Neuronal stem cell (in vitro differentiated cells): ENCODE data around the gene KIAA0586.
"Not testable (repeated sequence)": the region's sequence is repeated elsewhere in the genome, so short reads cannot be mapped to it uniquely, and the experiment has no call there.

Experiments used
- DNase-seq: peaks from one replicate; pipeline ENCODE4 v3.0.0-alpha.2; 2013; ENCODE audit warnings: low spot score
- H2AFZ ChIP-seq: one replicate; pipeline ENCODE4 v1.6.1; 2013; ENCODE audit warnings: mild to moderate bottlenecking, low read length, inconsistent platforms
- H2AK5ac ChIP-seq: 2 replicates; pipeline ENCODE4 v1.6.1; 2013; ENCODE audit warnings: low read depth, mild to moderate bottlenecking, inconsistent platforms, low read length, moderate library complexity, mixed read lengths
- H2BK120ac ChIP-seq: 2 replicates; pipeline ENCODE4 v1.6.1; 2013; ENCODE audit warnings: low read depth, mild to moderate bottlenecking, inconsistent platforms, low read length, moderate library complexity, mixed read lengths
- H2BK12ac ChIP-seq: one replicate; pipeline ENCODE4 v1.6.1; 2013; ENCODE audit warnings: low read length, inconsistent platforms
- H2BK15ac ChIP-seq: 2 replicates; pipeline ENCODE4 v1.6.1; 2013; ENCODE audit warnings: mild to moderate bottlenecking, low read length, inconsistent platforms, mixed read lengths
- H2BK5ac ChIP-seq: one replicate; pipeline ENCODE4 v1.6.1; 2013; ENCODE audit warnings: inconsistent platforms, mild to moderate bottlenecking, low read length, moderate library complexity
- H3K14ac ChIP-seq: one replicate; pipeline ENCODE4 v1.6.1; 2013; ENCODE audit warnings: low read length, inconsistent platforms
- H3K18ac ChIP-seq: 2 replicates; pipeline ENCODE4 v1.6.1; 2013; ENCODE audit warnings: low read length, inconsistent platforms
- H3K23ac ChIP-seq: 2 replicates; pipeline ENCODE4 v1.6.1; 2013; ENCODE audit warnings: low read depth, mild to moderate bottlenecking, mixed read lengths, low read length, inconsistent platforms; ENCODE audit not compliant: poor library complexity
- H3K27ac ChIP-seq: replicated peaks from 3 replicates; pipeline ENCODE4 v1.5.1; 2013; ENCODE audit warnings: low read length, inconsistent platforms
- H3K27me3 ChIP-seq, 3 experiments: 2 replicates each; pipeline ENCODE4 v1.6.1; 2013; ENCODE audit warnings: low read length in 3 of 3, mild to moderate bottlenecking in 2 of 3, inconsistent platforms in 1 of 3, low read depth in 1 of 3, mixed read lengths in 1 of 3, moderate library complexity in 1 of 3; ENCODE audit not compliant: control insufficient read depth in 3 of 3, insufficient read depth in 3 of 3
- H3K36me3 ChIP-seq, 2 donors: replicated peaks in 1 of 2; 2 replicates each; pipeline ENCODE4 v1.6.1; 2013; ENCODE audit warnings: low read length in 2 of 2; ENCODE audit not compliant: control insufficient read depth in 2 of 2, insufficient read depth in 2 of 2
- H3K4ac ChIP-seq: 2 replicates; pipeline ENCODE4 v1.6.1; 2013; ENCODE audit warnings: inconsistent platforms, mild to moderate bottlenecking, low read length, moderate library complexity
- H3K4me1 ChIP-seq, 2 donors: 1 replicate in 1 of 2; 2 replicates in 1 of 2; pipeline ENCODE4 v1.6.1; 2013; ENCODE audit warnings: low read length in 2 of 2, low read depth in 1 of 2; ENCODE audit not compliant: control insufficient read depth in 2 of 2, insufficient read depth in 1 of 2
- H3K4me2 ChIP-seq: one replicate; pipeline ENCODE4 v1.6.1; 2013; ENCODE audit warnings: mild to moderate bottlenecking, low read length, inconsistent platforms; ENCODE audit not compliant: insufficient read depth, poor library complexity, severe bottlenecking
- H3K4me3 ChIP-seq, 2 donors: 2 replicates each; pipeline ENCODE4 v1.5.1; 2013; ENCODE audit warnings: low read length in 2 of 2, mild to moderate bottlenecking in 2 of 2, inconsistent platforms in 1 of 2, moderate library complexity in 1 of 2
- H3K79me1 ChIP-seq: one replicate; pipeline ENCODE4 v1.6.1; 2013; ENCODE audit warnings: low read depth, mild to moderate bottlenecking, inconsistent platforms, low read length, moderate library complexity
- H3K9ac ChIP-seq: one replicate; pipeline ENCODE4 v1.6.1; 2013; ENCODE audit warnings: mild to moderate bottlenecking, low read depth, low read length, inconsistent platforms; ENCODE audit not compliant: poor library complexity
- H3K9me3 ChIP-seq, 2 donors: replicated peaks in 1 of 2; 2 replicates each; pipeline versions ENCODE3 to v1.6.1; 2013; ENCODE audit warnings: low read length in 2 of 2, mild to moderate bottlenecking in 2 of 2, inconsistent platforms in 1 of 2, low read depth in 1 of 2, mixed read lengths in 1 of 2, moderate library complexity in 1 of 2; ENCODE audit not compliant: control insufficient read depth in 2 of 2, insufficient read depth in 1 of 2
- H4K8ac ChIP-seq: one replicate; pipeline ENCODE4 v1.6.1; 2013; ENCODE audit warnings: low read depth, mild to moderate bottlenecking, inconsistent platforms, low read length, moderate library complexity
- H4K91ac ChIP-seq: one replicate; pipeline ENCODE4 v1.6.1; 2013; ENCODE audit warnings: low read length, low read depth, mild to moderate bottlenecking, inconsistent platforms; ENCODE audit not compliant: poor library complexity
- WGBS, 2 donors: extraction: QIAGEN DNeasy Blood & Tissue Kit; methylation state at CpG; one replicate each; pipeline ENCODE4 v1.1.7; 2013; ENCODE audit warnings: missing lambda C conversion rate in 2 of 2, mixed read lengths in 1 of 2; ENCODE audit not compliant: insufficient read length in 2 of 2, insufficient replicate concordance in 1 of 2; ENCODE audit errors: extremely low coverage in 2 of 2; 5-methylcytosine and 5-hydroxymethylcytosine counted together

KIAA0586 gene

GRCh38 chr14:58416934-58417333 is 10.6 kb upstream of the KIAA0586 start:
- not testable (repeated sequence) for H3K9ac ChIP-seq, H3K23ac ChIP-seq, H3K27me3 ChIP-seq, H2BK120ac ChIP-seq, H3K4ac ChIP-seq, H2AFZ ChIP-seq, H3K4me3 ChIP-seq, H4K8ac ChIP-seq, H2AK5ac ChIP-seq, DNase-seq, H3K79me1 ChIP-seq, H3K4me1 ChIP-seq, H3K18ac ChIP-seq, H3K27ac ChIP-seq, H3K4me2 ChIP-seq, H2BK15ac ChIP-seq, H4K91ac ChIP-seq, H3K14ac ChIP-seq, H2BK5ac ChIP-seq, H2BK12ac ChIP-seq
- Histone ChIP-seq H3K36me3 (peaks cover 12 to 89% of the 10 kb centered on the region in 2 donors), H3K9me3 (peaks cover 3 to 16% of the 10 kb centered on the region in 2 donors)
- no CpG with 5 or more reads among the region's 1 CpG for WGBS, 2 donors

GRCh38 chr14:58426670-58427280 is 744 bp upstream of the KIAA0586 start:
- Histone ChIP-seq H2BK120ac (no peak overlapping the region), H3K9ac (peak overlapping the region; percentile 82), H3K27ac (peak overlapping the region; percentile 72), H3K4me3 (peak overlapping the region; percentile 88 to 93), H3K14ac (no peak overlapping the region), H2BK15ac (no peak overlapping the region), H3K18ac (no peak overlapping the region), H2BK5ac (no peak overlapping the region), H3K36me3 (peaks cover 3 to 54% of the 10 kb centered on the region in 2 donors), H3K4me2 (peak overlapping the region; percentile 90), H2AK5ac (no peak overlapping the region), H3K27me3 (no peaks in the 10 kb centered on the region), H3K4ac (no peak overlapping the region), H2AFZ (peak overlapping the region; percentile 93), H4K8ac (no peak overlapping the region), H4K91ac (no peak overlapping the region), H3K79me1 (peaks cover 3% of the 10 kb centered on the region), H3K23ac (no peak overlapping the region), H3K4me1 (peaks cover 0 to 6% of the 10 kb centered on the region in 2 donors), H3K9me3 (no peaks in the 10 kb centered on the region), H2BK12ac (no peak overlapping the region)
- peak; percentile 77 for DNase-seq
- no CpG with 5 or more reads among the region's 35 CpGs for WGBS, 2 donors

DNA sequence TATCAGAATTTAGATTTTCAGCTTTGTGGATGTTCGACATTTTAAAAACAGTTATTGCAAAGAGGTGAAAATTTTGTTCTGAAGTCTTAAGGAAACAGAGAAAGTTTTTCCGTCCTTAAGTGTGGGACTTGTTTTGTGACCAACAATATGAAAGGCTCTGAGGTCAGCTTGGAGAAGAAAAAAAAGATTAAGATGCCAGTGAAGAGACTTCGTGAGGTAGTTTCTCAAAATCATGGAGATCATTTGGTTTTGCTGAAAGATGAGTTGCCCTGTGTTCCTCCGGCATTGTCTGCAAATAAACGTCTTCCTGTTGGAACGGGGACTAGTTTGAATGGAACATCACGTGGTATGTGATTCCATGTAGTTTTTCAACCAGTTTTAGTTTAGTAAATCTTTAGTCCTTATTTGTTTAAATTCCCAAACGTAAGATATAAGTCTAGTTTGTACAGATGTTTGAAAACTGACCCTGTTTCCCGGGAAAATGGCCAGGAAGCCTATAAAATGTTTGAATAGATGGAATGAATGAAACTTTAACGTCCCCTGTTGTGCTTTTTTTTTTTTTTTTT is 682 bp downstream of the KIAA0586 start:
- Histone ChIP-seq H3K4me1 (peaks cover 0 to 6% of the 10 kb centered on the region in 2 donors), H3K36me3 (peaks cover 3 to 54% of the 10 kb centered on the region in 2 donors), H3K4me2 (peak overlapping the region; percentile 35), H4K91ac (no peak overlapping the region), H2BK120ac (no peak overlapping the region), H3K79me1 (peaks cover 3% of the 10 kb centered on the region), H2BK5ac (no peak overlapping the region), H3K27ac (no peak overlapping the region), H3K4me3 (peak overlapping the region; percentile 89 to 93), H3K4ac (no peak overlapping the region), H4K8ac (no peak overlapping the region), H3K18ac (no peak overlapping the region), H2BK12ac (no peak overlapping the region), H2BK15ac (no peak overlapping the region), H2AFZ (peak overlapping the region; percentile 93), H3K23ac (no peak overlapping the region), H2AK5ac (no peak overlapping the region), H3K9ac (no peak overlapping the region), H3K27me3 (no peaks in the 10 kb centered on the region), H3K9me3 (no peaks in the 10 kb centered on the region), H3K14ac (no peak overlapping the region)
- DNase-seq, result peak; percentile 23
- WGBS, 2 donors, result no CpG with 5 or more reads among the region's 10 CpGs

DNA sequence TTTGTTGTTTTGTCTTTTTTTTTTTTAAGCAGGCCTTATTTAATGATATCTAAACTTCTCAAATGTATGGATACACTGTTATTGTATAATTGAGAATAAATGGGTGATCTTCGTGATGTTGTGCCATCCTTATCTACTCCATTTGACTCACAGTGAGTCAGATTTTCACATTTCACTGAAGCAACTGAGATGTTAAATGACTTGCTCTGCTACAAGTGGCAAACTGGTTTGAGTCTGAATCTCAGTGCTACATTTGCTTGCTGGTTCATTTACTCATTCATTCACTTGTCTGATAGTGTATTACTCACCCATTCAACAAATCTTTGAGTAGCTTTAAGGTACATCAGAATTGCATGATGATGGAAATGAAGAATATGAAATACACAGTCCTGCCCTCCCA is 2.6 kb downstream of the KIAA0586 start:
- H3K27me3 ChIP-seq, result no peaks in the 10 kb centered on the region
- H3K4me3 ChIP-seq, result no peak overlapping the region
- H2BK5ac ChIP-seq, result no peak overlapping the region
- peaks cover 3% of the 10 kb centered on the region for H3K79me1 ChIP-seq
- no peak overlapping the region for H3K27ac ChIP-seq
- H4K91ac ChIP-seq, result no peak overlapping the region
- H4K8ac ChIP-seq, result no peak overlapping the region
- H3K4ac ChIP-seq, result no peak overlapping the region
- no peak overlapping the region for H3K4me2 ChIP-seq
- WGBS, 2 donors, result no CpG with 5 or more reads among the region's 1 CpG
- H2BK15ac ChIP-seq, result no peak overlapping the region
- no peak for DNase-seq
- no peak overlapping the region for H2BK120ac ChIP-seq
- H3K36me3 ChIP-seq, result peaks cover 3 to 57% of the 10 kb centered on the region in 2 donors
- no peak overlapping the region for H2AFZ ChIP-seq
- H2BK12ac ChIP-seq, result no peak overlapping the region
- peaks cover 0 to 6% of the 10 kb centered on the region in 2 donors for H3K4me1 ChIP-seq
- no peak overlapping the region for H3K23ac ChIP-seq
- H3K9me3 ChIP-seq, result no peaks in the 10 kb centered on the region
- H3K14ac ChIP-seq, result no peak overlapping the region
- H2AK5ac ChIP-seq, result no peak overlapping the region
- H3K9ac ChIP-seq, result no peak overlapping the region
- no peak overlapping the region for H3K18ac ChIP-seq
